ENCODE results near the gene NKX1-2.

NKX1-2 gene

GRCh38 chr10:124414076-124414475, 35.8 kb downstream of the NKX1-2 start:
- no peak for DNase-seq

GRCh38 chr10:124409696-124410095, 40.1 kb downstream of the NKX1-2 start:
- no peak for DNase-seq

GRCh38 chr10:124408357-124408756, 41.5 kb downstream of the NKX1-2 start:
- no peak for DNase-seq

- DNase-seq, result no peak
Observed at GRCh38 chr10:124407456-124407855, 42.4 kb downstream of the NKX1-2 start.

GRCh38 chr10:124403548-124403947, 46.3 kb downstream of the NKX1-2 start:
- no peak for DNase-seq

GRCh38 chr10:124402273-124402672, 47.6 kb downstream of the NKX1-2 start:
- no peak for DNase-seq

- no peak for DNase-seq
Observed at GRCh38 chr10:124401633-124402032, 48.2 kb downstream of the NKX1-2 start.

Measured in right forelimb (tissue), 1 donor.